Lung (tissue), 16 donors: Measurements from ENCODE around the gene METAP1. TPM values are rescaled to one million over a fixed set of nuclear protein-coding genes. Genes with fewer than 3 reads are reported as not detected.

Source experiments
- ATAC-seq: fragments of 200-7000 bp; cut with Tn5 transposase; one replicate; pipeline ENCODE4 v1.9.1; 2020; ENCODE audit warnings: moderate number of reproducible peaks; ENCODE audit not compliant: insufficient read depth, low FRiP score
- DNase-seq, 3 donors: peaks; one replicate each; pipeline ENCODE4 v3.0.0-alpha.2; 2013 to 2017
- H3K27ac ChIP-seq, 2 donors: one replicate each; pipeline ENCODE4 v1.5.1; 2013; ENCODE audit warnings: mild to moderate bottlenecking in 2 of 2, moderate library complexity in 2 of 2, control low read depth in 1 of 2, inconsistent platforms in 1 of 2, low read depth in 1 of 2, low read length in 1 of 2
- H3K27me3 ChIP-seq, 3 donors: one replicate each; pipeline ENCODE4 v1.5.1; 2013; ENCODE audit warnings: low read length in 2 of 3; ENCODE audit not compliant: control insufficient read depth in 3 of 3, insufficient read depth in 3 of 3
- H3K36me3 ChIP-seq, 4 donors: one replicate each; pipeline ENCODE4 v1.5.1; 2013; ENCODE audit warnings: low read length in 4 of 4, mild to moderate bottlenecking in 1 of 4, moderate library complexity in 1 of 4; ENCODE audit not compliant: control insufficient read depth in 4 of 4, insufficient read depth in 4 of 4
- H3K4me1 ChIP-seq, 5 donors: one replicate each; pipeline ENCODE4 v1.5.1; 2013; ENCODE audit warnings: low read length in 5 of 5, mild to moderate bottlenecking in 2 of 5, moderate library complexity in 1 of 5; ENCODE audit not compliant: control insufficient read depth in 5 of 5, insufficient read depth in 5 of 5
- H3K4me3 ChIP-seq: one replicate; pipeline ENCODE4 v1.5.1; 2013; ENCODE audit warnings: mild to moderate bottlenecking, control low read depth, moderate library complexity
- H3K9ac ChIP-seq, 2 donors: one replicate each; pipeline ENCODE4 v1.5.1; 2013; ENCODE audit warnings: low read length in 2 of 2, control low read depth in 1 of 2; ENCODE audit not compliant: insufficient read depth in 1 of 2
- H3K9me3 ChIP-seq, 4 donors: one replicate each; pipeline ENCODE4 v1.5.1; 2013; ENCODE audit warnings: low read length in 3 of 4, mild to moderate bottlenecking in 1 of 4, moderate library complexity in 1 of 4; ENCODE audit not compliant: control insufficient read depth in 4 of 4, insufficient read depth in 3 of 4
- CTCF ChIP-seq: IDR thresholded peaks from 2 replicates; pipeline ENCODE4 v1.5.1; 2012; ENCODE audit warnings: mild to moderate bottlenecking; ENCODE audit errors: control extremely low read depth, extremely low read depth
- WGBS, 2 donors: extraction: QIAGEN DNeasy Blood & Tissue Kit; methylation state at CpG; one replicate each; pipeline ENCODE4 v1.1.7; 2013; 5-methylcytosine and 5-hydroxymethylcytosine counted together
- long read RNA-seq, 5 donors: transcript quantifications; one replicate each; lab custom pipeline, GENCODE V29; 2026
- polyA plus RNA-seq, 2 donors: library from polyadenylated mRNA; stranded (reverse); fragments of 200-250 nt; gene quantifications; one replicate each; pipeline ENCODE4 v1.2.1, GENCODE V29; 2013
- total RNA-seq, 2 donors: library from RNA; depleted of rRNA in 1 of 2; stranded (reverse); fragments of >200 nt in 1 of 2; gene quantifications; one replicate each; pipeline ENCODE4 v1.2.1, GENCODE V29; 2014 to 2021
- donor health status: control.
- donor health status: control.
- donor health status: Bipolar disorder and iron deficiency.
- donor health status: healthy.
- donor health status: DM: yes; HTN: yes; CAD: no.

The METAP1 gene
- total RNA-seq (10 to 100 TPM; 35.7 to 38.4 TPM), polyA plus RNA-seq (10 to 100 TPM; 19.1 to 19.5 TPM)
- long read RNA-seq, donor 1, transcript METAP1-201 (11 exons, 2,791 nt): major isoform, 16 of 344 reads
- long read RNA-seq, donor 1, partial matches to known transcripts: 252 of 344 reads
- long read RNA-seq, donor 1, other reads (novel, unspliced or antisense): 76 of 344 reads
- long read RNA-seq, donor 2, transcript METAP1-201 (11 exons, 2,791 nt): major isoform, 5 of 5 reads
- long read RNA-seq, donor 2, partial matches to known transcripts: 0 of 5 reads
- long read RNA-seq, donor 2, other reads (novel, unspliced or antisense): 0 of 5 reads
- long read RNA-seq, donor 3, partial matches to known transcripts: 0 of 2 reads
- long read RNA-seq, donor 3, other reads (novel, unspliced or antisense): 0 of 2 reads
- long read RNA-seq, donor 4, partial matches to known transcripts: 0 of 2 reads
- long read RNA-seq, donor 4, other reads (novel, unspliced or antisense): 0 of 2 reads
- long read RNA-seq, donor 5, transcript METAP1-201 (11 exons, 2,791 nt): major isoform, 13 of 411 reads
- long read RNA-seq, donor 5, partial matches to known transcripts: 324 of 411 reads
- long read RNA-seq, donor 5, other reads (novel, unspliced or antisense): 74 of 411 reads

DNA sequence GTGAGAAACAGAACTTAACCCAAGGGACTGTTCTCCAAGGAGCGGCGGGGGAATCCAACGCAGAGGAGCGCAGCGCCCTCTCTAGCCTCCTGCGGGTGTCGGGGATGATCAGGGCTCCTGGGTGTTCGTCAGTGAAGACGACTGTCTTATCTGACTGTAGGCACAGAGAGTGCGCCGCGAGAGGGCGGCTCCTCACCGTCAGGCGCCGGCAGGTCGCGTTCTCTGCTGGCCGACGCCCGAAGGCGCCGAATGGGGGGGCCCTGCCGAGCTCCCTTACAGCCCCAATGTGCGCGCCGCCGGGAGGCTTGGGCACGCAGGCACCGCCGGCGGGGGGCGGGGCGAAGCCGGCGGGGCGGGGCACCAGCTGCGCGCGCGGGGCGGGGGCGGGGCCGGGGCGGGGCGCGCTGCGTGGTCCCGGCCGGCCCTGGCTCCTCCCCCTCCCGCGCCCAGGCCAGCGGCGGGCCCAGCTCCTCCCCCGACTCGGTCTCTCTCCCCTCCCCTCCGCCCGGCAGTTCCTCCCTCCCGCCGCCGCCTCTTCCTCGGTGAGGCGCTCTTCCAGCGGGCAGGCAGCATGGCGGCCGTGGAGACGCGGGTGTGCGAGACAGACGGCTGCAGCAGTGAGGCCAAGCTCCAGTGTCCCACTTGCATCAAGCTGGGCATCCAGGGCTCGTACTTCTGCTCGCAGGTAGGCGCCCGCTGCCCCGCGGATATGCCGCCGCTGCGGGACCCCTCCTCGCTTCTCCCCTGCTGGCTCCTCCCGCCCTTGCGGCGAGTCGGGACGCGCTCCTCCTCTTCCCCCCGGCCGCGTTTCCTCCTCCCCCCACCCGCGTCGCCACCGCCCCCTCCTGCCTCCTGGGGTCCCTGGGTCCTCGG, at the start of gene METAP1:
TSS of gene METAP1 (plus strand) at position 539 of the 873 bp plus-strand sequence. CDS start at position 572, 33 bp downstream.
- no peaks in the 10 kb centered on the region for H3K36me3 ChIP-seq
- WGBS, 2 donors: 0% methylated on average over 55 to 94 of the region's 94 CpGs
- peaks cover 0 to 2% (median 0%) of the 10 kb centered on the region in 4 donors for H3K9me3 ChIP-seq
- peak; percentile 93 for ATAC-seq
- peak within 1 kb of the TSS; percentile 76 to 80 for H3K9ac ChIP-seq
- TF ChIP-seq CTCF: peak; percentile 69
- H3K4me3 ChIP-seq: peak within 1 kb of the TSS; percentile 100
- DNase-seq: peak; percentile 95 to 96 (median 95)
- H3K27me3 ChIP-seq: no peaks in the 10 kb centered on the region
- H3K27ac ChIP-seq: peak within 1 kb of the TSS; percentile 97 to 98
- H3K4me1 ChIP-seq: peaks cover 0 to 13% (median 0%) of the 10 kb centered on the region in 5 donors

GRCh38 chr4:98946359-98946758, 49.2 kb upstream of the METAP1 start:
- no peaks in the 10 kb centered on the region for H3K4me1 ChIP-seq
- TF ChIP-seq CTCF: no peak
- H3K9ac ChIP-seq: no peak overlapping the region
- no peak overlapping the region for H3K27ac ChIP-seq
- no peak overlapping the region for H3K4me3 ChIP-seq
- DNase-seq: no peak
- WGBS, 2 donors: 88 to 94% methylated on average over 1 of the region's 1 CpG
- no peaks in the 10 kb centered on the region for H3K36me3 ChIP-seq
- no peaks in the 10 kb centered on the region for H3K27me3 ChIP-seq
- ATAC-seq: no peak
- no peaks in the 10 kb centered on the region for H3K9me3 ChIP-seq

GRCh38 chr4:98950925-98951324, 44.6 kb upstream of the METAP1 start:
- H3K27ac ChIP-seq: no peak overlapping the region
- H3K36me3 ChIP-seq: no peaks in the 10 kb centered on the region
- no peak for TF ChIP-seq CTCF
- no peak for DNase-seq
- H3K27me3 ChIP-seq: no peaks in the 10 kb centered on the region
- no peak overlapping the region for H3K4me3 ChIP-seq
- H3K9me3 ChIP-seq: no peaks in the 10 kb centered on the region
- ATAC-seq: no peak
- WGBS, 2 donors: 92 to 97% methylated on average over 1 of the region's 1 CpG
- no peak overlapping the region for H3K9ac ChIP-seq
- no peaks in the 10 kb centered on the region for H3K4me1 ChIP-seq
